ENCODE results near the gene SLC1A3. TPM values are rescaled to one million over a fixed set of nuclear protein-coding genes. Genes with fewer than 3 reads are reported as not detected.
A peak's percentile ranks its signal among the peaks of the same experiment; 100 is the strongest.

Gene SLC1A3
- total RNA-seq, 4 donors from 2014 or later = 11.3 to 26.5 (median 21.2) TPM

- H3K36me3 ChIP-seq = peaks cover 0 to 5% (median 0%) of the 10 kb centered on the region in 4 donors
- DNase-seq (ENCODE audit: extremely low spot score) = no peak
- H3K9me3 ChIP-seq = no peaks in the 10 kb centered on the region
- no peak for TF ChIP-seq EP300 (IDR thresholded peaks at IDR 0.05)
- no peak for TF ChIP-seq CTCF (IDR thresholded peaks at IDR 0.05)
- no peak for TF ChIP-seq POLR2AphosphoS5 (IDR thresholded peaks at IDR 0.05)
- no peak for TF ChIP-seq POLR2A (IDR thresholded peaks at IDR 0.05; ENCODE audit: low read depth)
- no peaks in the 10 kb centered on the region for H3K27me3 ChIP-seq
- peaks cover 0 to 15% (median 0%) of the 10 kb centered on the region in 4 donors for H3K4me1 ChIP-seq
- H3K4me3 ChIP-seq = no peak overlapping the region
- H3K27ac ChIP-seq (replicated peaks in 1 of 4) = no peak overlapping the region
- WGBS = 64% methylated on average over 6 of the region's 9 CpGs
- intact Hi-C loops (cut with DNase I) = no loop called here
These were observed 77.5 kb downstream of the SLC1A3 start for GRCh38 chr5:36683821-36684434.

GRCh38 chr5:36685631-36686288 lies 79.4 kb downstream of the SLC1A3 start:
- Histone ChIP-seq H3K4me3 (no peak overlapping the region), H3K27ac (replicated peaks in 1 of 4) (no peak overlapping the region), H3K9me3 (no peaks in the 10 kb centered on the region), H3K36me3 (peaks cover 0 to 5% (median 0%) of the 10 kb centered on the region in 4 donors), H3K27me3 (no peaks in the 10 kb centered on the region), H3K4me1 (peaks cover 11 to 23% (median 13%) of the 10 kb centered on the region in 4 donors)
- intact Hi-C loops (cut with DNase I) = no loop called here
- WGBS = 92% methylated on average over 13 of the region's 13 CpGs
- no peak for DNase-seq (ENCODE audit: extremely low spot score)
- TF ChIP-seq POLR2A (IDR thresholded peaks at IDR 0.05; ENCODE audit: low read depth) = no peak

- TF ChIP-seq CTCF (IDR thresholded peaks at IDR 0.05) (no peak), EP300 (IDR thresholded peaks at IDR 0.05) (no peak), POLR2A (IDR thresholded peaks at IDR 0.05; ENCODE audit: low read depth) (no peak), POLR2AphosphoS5 (IDR thresholded peaks at IDR 0.05) (no peak)
- DNase-seq (ENCODE audit: extremely low spot score) = no peak
- H3K4me1 ChIP-seq = peaks cover 16 to 28% (median 24%) of the 10 kb centered on the region in 4 donors
- no peak overlapping the region for H3K4me3 ChIP-seq
- H3K27ac ChIP-seq (replicated peaks in 1 of 4) = no peak overlapping the region
- H3K36me3 ChIP-seq = peaks cover 0 to 5% (median 0%) of the 10 kb centered on the region in 4 donors
- 94% methylated on average over 3 of the region's 3 CpGs for WGBS
- intact Hi-C loops (cut with DNase I) = no loop called here
- no peaks in the 10 kb centered on the region for H3K9me3 ChIP-seq
- H3K27me3 ChIP-seq = no peaks in the 10 kb centered on the region
These were observed 80.5 kb downstream of the SLC1A3 start for GRCh38 chr5:36686881-36687280.

- Histone ChIP-seq H3K27ac (replicated peaks in 1 of 4) (no peak overlapping the region), H3K9me3 (no peaks in the 10 kb centered on the region), H3K4me3 (no peak overlapping the region), H3K27me3 (no peaks in the 10 kb centered on the region), H3K4me1 (peaks cover 22 to 39% (median 34%) of the 10 kb centered on the region in 4 donors), H3K36me3 (peaks cover 0 to 5% (median 0%) of the 10 kb centered on the region in 4 donors)
- peak in 1 of 3 experiments; percentile 14 for TF ChIP-seq CTCF (IDR thresholded peaks at IDR 0.05)
- no peak for TF ChIP-seq POLR2AphosphoS5 (IDR thresholded peaks at IDR 0.05)
- TF ChIP-seq EP300 (IDR thresholded peaks at IDR 0.05) = no peak
- no peak for DNase-seq (ENCODE audit: extremely low spot score)
- intact Hi-C loops (cut with DNase I) = no loop called here
- 93% methylated on average over 6 of the region's 6 CpGs for WGBS
These were observed 82.3 kb downstream of the SLC1A3 start for GRCh38 chr5:36688722-36689121.

GRCh38 chr5:36689225-36689624 lies 82.8 kb downstream of the SLC1A3 start:
- no peak overlapping the region for H3K4me3 ChIP-seq
- no peak for DNase-seq (ENCODE audit: extremely low spot score)
- peaks cover 0 to 5% (median 0%) of the 10 kb centered on the region in 4 donors for H3K36me3 ChIP-seq
- no peaks in the 10 kb centered on the region for H3K27me3 ChIP-seq
- TF ChIP-seq EP300 (IDR thresholded peaks at IDR 0.05) (no peak), POLR2A (IDR thresholded peaks at IDR 0.05; ENCODE audit: low read depth) (no peak), CTCF (IDR thresholded peaks at IDR 0.05) (no peak), POLR2AphosphoS5 (IDR thresholded peaks at IDR 0.05) (no peak)
- no peaks in the 10 kb centered on the region for H3K9me3 ChIP-seq
- peaks cover 20 to 39% (median 34%) of the 10 kb centered on the region in 4 donors for H3K4me1 ChIP-seq
- 78% methylated on average over 5 of the region's 5 CpGs for WGBS
- intact Hi-C loops (cut with DNase I) = no loop called here
- peak overlapping the region in 2 of 4 donors; percentile 78 to 81 for H3K27ac ChIP-seq (replicated peaks in 1 of 4)
